CD14-positive monocyte (primary cell): Measurements from ENCODE around the gene D2HGDH. TPM values are rescaled to one million over a fixed set of nuclear protein-coding genes. Genes with fewer than 3 reads are reported as not detected.
A peak's percentile ranks its signal among the peaks of the same experiment; 100 is the strongest.
"Not testable (repeated sequence)": the region's sequence is repeated elsewhere in the genome, so short reads cannot be mapped to it uniquely, and the experiment has no call there.

Experiments used
- DNase-seq, 3 donors: peaks; one replicate each; pipeline ENCODE4 v3.0.0-alpha.2; 2011 to 2022
- H2AFZ ChIP-seq: 2 replicates; pipeline ENCODE4 v1.6.0; 2012; ENCODE audit warnings: mild to moderate bottlenecking, low read depth, low read length, inconsistent platforms; ENCODE audit not compliant: insufficient read depth, poor library complexity, severe bottlenecking
- H3K27ac ChIP-seq, 2 donors: 1 replicate in 1 of 2; 2 replicates in 1 of 2; pipeline ENCODE4 v1.5.1; 2012 to 2013; ENCODE audit warnings: low read length in 2 of 2, control low read depth in 1 of 2, inconsistent platforms in 1 of 2, low read depth in 1 of 2, mild to moderate bottlenecking in 1 of 2
- H3K27me3 ChIP-seq, 2 donors: one replicate each; pipeline versions ENCODE4 v1.6.0 to v1.6.1; 2011 to 2013; ENCODE audit warnings: low read length in 2 of 2; ENCODE audit not compliant: control insufficient read depth in 2 of 2, insufficient read depth in 2 of 2
- H3K36me3 ChIP-seq, 2 donors: replicated peaks in 1 of 2; 1 replicate in 1 of 2; 2 replicates in 1 of 2; pipeline versions ENCODE4 v1.5.1 to v1.6.1; 2012 to 2013; ENCODE audit warnings: low read length in 2 of 2, control low read depth in 1 of 2, inconsistent platforms in 1 of 2, mild to moderate bottlenecking in 1 of 2; ENCODE audit not compliant: insufficient read depth in 2 of 2, control insufficient read depth in 1 of 2
- H3K4me1 ChIP-seq, 2 donors: 1 replicate in 1 of 2; 2 replicates in 1 of 2; pipeline versions ENCODE4 v1.5.1 to v1.6.1; 2012 to 2013; ENCODE audit warnings: low read length in 2 of 2, control low read depth in 1 of 2, inconsistent platforms in 1 of 2, mild to moderate bottlenecking in 1 of 2, moderate library complexity in 1 of 2; ENCODE audit not compliant: insufficient read depth in 2 of 2, control insufficient read depth in 1 of 2
- H3K4me2 ChIP-seq: replicated peaks from 2 replicates; pipeline ENCODE3; 2012; ENCODE audit warnings: low read length, moderate library complexity, mild to moderate bottlenecking; ENCODE audit not compliant: poor library complexity, severe bottlenecking; ENCODE audit errors: extremely low read depth
- H3K4me3 ChIP-seq, 3 experiments: fragments of 200-600 bp in 1 of 3; sonication (generic) in 1 of 3; replicated peaks in 1 of 3; 1 replicate in 2 of 3; 2 replicates in 1 of 3; pipeline ENCODE4 v1.5.1; 2011 to 2013; ENCODE audit warnings: low read length in 3 of 3, mild to moderate bottlenecking in 3 of 3, control low read depth in 2 of 3, low read depth in 2 of 3, inconsistent platforms in 1 of 3, moderate library complexity in 1 of 3
- H3K79me2 ChIP-seq: 2 replicates; pipeline ENCODE4 v1.6.0; 2012; ENCODE audit warnings: mild to moderate bottlenecking, control low read depth, inconsistent platforms, low read length, moderate library complexity; ENCODE audit not compliant: insufficient read depth
- H3K9ac ChIP-seq: 2 replicates; pipeline ENCODE4 v1.6.0; 2017; ENCODE audit warnings: low read length, mild to moderate bottlenecking; ENCODE audit not compliant: insufficient read depth, poor library complexity, severe bottlenecking
- H3K9me3 ChIP-seq, 2 donors: replicated peaks in 1 of 2; 1 replicate in 1 of 2; 2 replicates in 1 of 2; pipeline versions ENCODE4 v1.5.1 to v1.6.1; 2012 to 2013; ENCODE audit warnings: low read length in 2 of 2, control low read depth in 1 of 2; ENCODE audit not compliant: control insufficient read depth in 1 of 2, insufficient read depth in 1 of 2
- H4K20me1 ChIP-seq: 2 replicates; pipeline ENCODE4 v1.6.0; 2012; ENCODE audit warnings: mild to moderate bottlenecking, low read length, control low read depth, moderate library complexity; ENCODE audit not compliant: insufficient read depth
- H3K27ac Mint-ChIP-seq, 7 donors: one replicate each; pipeline ENCODE4 v1.8.0; 2020; ENCODE audit warnings: mild to moderate bottlenecking in 7 of 7, mixed read lengths in 7 of 7, moderate library complexity in 6 of 7, inconsistent platforms in 2 of 7
- H3K27me3 Mint-ChIP-seq, 3 donors: one replicate each; pipeline ENCODE4 v1.8.0; 2021 to 2022; ENCODE audit warnings: low read depth in 3 of 3, mild to moderate bottlenecking in 3 of 3, mixed read lengths in 3 of 3, moderate library complexity in 3 of 3, inconsistent platforms in 1 of 3
- H3K36me3 Mint-ChIP-seq, 2 donors: one replicate each; pipeline ENCODE4 v1.8.0; 2020; ENCODE audit warnings: mixed read lengths in 2 of 2, inconsistent platforms in 1 of 2, mild to moderate bottlenecking in 1 of 2
- H3K4me1 Mint-ChIP-seq: one replicate; pipeline ENCODE4 v1.8.0; 2020; ENCODE audit warnings: mild to moderate bottlenecking, mixed read lengths
- H3K4me3 Mint-ChIP-seq, 2 donors: one replicate each; pipeline ENCODE4 v1.8.0; 2020; ENCODE audit warnings: mild to moderate bottlenecking in 2 of 2, mixed read lengths in 2 of 2, moderate library complexity in 1 of 2
- H3K9me3 Mint-ChIP-seq, 7 donors: one replicate each; pipeline ENCODE4 v1.8.0; 2020 to 2022; ENCODE audit warnings: mixed read lengths in 7 of 7, mild to moderate bottlenecking in 6 of 7, moderate library complexity in 6 of 7, inconsistent platforms in 2 of 7
- CTCF ChIP-seq: fragments of 200-600 bp; IDR thresholded peaks from one replicate; pipeline ENCODE4 v1.8.0; 2022; ENCODE audit warnings: antibody characterized with exemption, mild to moderate bottlenecking
- WGBS: methylation state at CpG from one replicate; pipeline ENCODE4 v1.1.5; 2013; ENCODE audit warnings: missing lambda C conversion rate; ENCODE audit not compliant: insufficient coverage; 5-methylcytosine and 5-hydroxymethylcytosine counted together
- intact Hi-C, 2 donors: fragments of 100-400 bp; cut with micrococcal nuclease; formaldehyde crosslinking; loops; one replicate each; pipeline versions ENCODE4 v1.15.0 to v1.15.1; 2023
- polyA plus RNA-seq, 3 donors: library from polyadenylated mRNA; depleted of rRNA in 1 of 3; unstranded in 2 of 3; stranded (reverse) in 1 of 3; fragments of 300-500 nt in 2 of 3; fragments of >200 nt in 1 of 3; fragmentation: Illumina TruSeq in 2 of 3; gene quantifications; 1 replicate in 2 of 3; 2 replicates in 1 of 3; pipeline ENCODE4 v1.2.3, GENCODE V29; 2012 to 2021

The D2HGDH gene
- polyA plus RNA-seq, 3 donors: 1.0 to 57.1 (median 1.1) TPM

DNA sequence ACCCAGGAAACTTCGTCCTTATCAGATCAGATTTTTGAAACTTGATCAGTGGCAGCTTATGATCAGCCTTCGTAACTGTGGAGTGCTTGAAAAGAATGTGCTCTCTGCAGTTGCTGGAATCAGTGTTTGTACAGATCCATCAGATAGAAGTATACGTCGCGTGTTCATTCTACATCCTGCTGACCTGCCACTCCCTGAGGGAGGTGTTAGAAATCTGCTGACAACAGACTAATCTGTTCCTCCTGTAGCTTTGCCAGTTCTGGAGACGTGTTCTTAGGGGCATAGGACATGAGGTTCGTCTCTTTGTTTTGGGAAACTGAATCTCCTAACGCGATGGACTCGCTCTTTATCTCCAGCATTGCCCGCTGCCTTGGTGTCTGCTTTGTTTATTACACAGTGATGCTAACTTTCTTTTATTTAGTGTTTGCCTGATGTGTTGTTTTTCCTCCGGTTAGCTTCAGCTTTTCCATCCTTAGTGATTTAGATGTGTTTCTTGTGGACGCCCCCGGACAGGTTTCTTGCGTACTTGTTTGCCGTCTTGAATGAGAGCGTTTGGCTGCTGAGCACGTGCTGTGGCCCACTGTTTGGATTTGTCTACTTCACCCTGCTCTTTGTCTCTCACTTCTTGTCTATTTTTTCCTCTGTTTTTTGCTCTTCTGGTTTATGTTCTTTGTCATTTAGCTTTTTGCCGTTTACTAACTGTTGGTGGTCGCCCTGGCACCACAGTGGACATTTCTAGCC is 24.8 kb downstream of the D2HGDH start:
- no peak overlapping the region for H2AFZ ChIP-seq
- no peaks in the 10 kb centered on the region for H3K79me2 ChIP-seq
- Mint-ChIP-seq H3K27ac (peak overlapping the region in 3 of 7 donors; percentile 4 to 60 (median 20)), H3K4me3 (no peak overlapping the region), H3K4me1 (peaks cover 19% of the 10 kb centered on the region), H3K27me3 (peaks cover 0 to 7% (median 0%) of the 10 kb centered on the region in 3 donors), H3K9me3 (peaks cover 2 to 8% (median 2%) of the 10 kb centered on the region in 7 donors), H3K36me3 (peaks cover 42 to 59% of the 10 kb centered on the region in 2 donors)
- H3K9ac ChIP-seq: no peak overlapping the region
- H3K4me2 ChIP-seq: no peak overlapping the region
- TF ChIP-seq CTCF: no peak
- no peak overlapping the region for H3K4me3 ChIP-seq
- no peak for DNase-seq
- peaks cover 11 to 14% of the 10 kb centered on the region in 2 donors for H3K4me1 ChIP-seq
- H3K27me3 ChIP-seq: no peaks in the 10 kb centered on the region
- H3K27ac ChIP-seq: no peak overlapping the region
- H4K20me1 ChIP-seq: no peaks in the 10 kb centered on the region
- peaks cover 5 to 6% of the 10 kb centered on the region in 2 donors for H3K9me3 ChIP-seq
- 97% methylated on average over 6 of the region's 20 CpGs for WGBS
- intact Hi-C loops: no loop called here
- peaks cover 18 to 57% of the 10 kb centered on the region in 2 donors for H3K36me3 ChIP-seq

GRCh38 chr2:241759893-241760292 is 25.5 kb downstream of the D2HGDH start:
- H2AFZ ChIP-seq, H3K27me3 Mint-ChIP-seq, intact Hi-C loops, H3K27ac ChIP-seq, H3K27me3 ChIP-seq, H3K4me2 ChIP-seq, DNase-seq, H3K4me3 ChIP-seq, H3K9ac ChIP-seq, H4K20me1 ChIP-seq, H3K9me3 Mint-ChIP-seq, H3K79me2 ChIP-seq, H3K9me3 ChIP-seq, H3K4me3 Mint-ChIP-seq: not testable (repeated sequence)
- H3K4me1 ChIP-seq: peaks cover 11 to 14% of the 10 kb centered on the region in 2 donors
- Mint-ChIP-seq H3K4me1 (peaks cover 20% of the 10 kb centered on the region), H3K36me3 (peaks cover 40 to 56% of the 10 kb centered on the region in 2 donors), H3K27ac (peak overlapping the region in 2 of 7 donors; percentile 4 to 31)
- peaks cover 18 to 57% of the 10 kb centered on the region in 2 donors for H3K36me3 ChIP-seq
- whole genome bisulfite sequencing: no CpG with 5 or more reads among the region's 16 CpGs
